ENCODE measurements around the gene OR1D5.

OR1D5 gene

DNA sequence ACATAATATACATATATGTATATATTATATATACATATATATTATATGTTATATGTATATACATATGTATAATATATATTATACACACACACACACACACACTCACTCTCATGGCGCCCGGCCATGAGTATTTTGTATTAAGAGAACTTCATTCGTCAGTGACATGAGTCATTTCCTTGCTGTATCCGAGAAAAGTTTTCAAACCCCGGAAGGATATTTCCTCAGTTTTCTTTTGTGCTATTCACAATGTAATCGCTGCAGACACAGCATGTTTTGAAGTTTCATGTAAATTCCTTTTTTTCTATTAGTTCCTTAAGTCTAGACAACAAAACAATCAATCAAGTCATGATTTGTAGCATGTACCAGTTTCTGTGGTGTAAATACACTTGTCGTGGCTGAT, 33.3 kb downstream of the OR1D5 start:
- Histone ChIP-seq H3K9ac (ENCODE audit: low read length) (no peak overlapping the region), H4K20me1 (ENCODE audit: insufficient read depth, low read length) (no peaks in the 10 kb centered on the region), H3K4me2 (ENCODE audit: low read length) (no peak overlapping the region), H3K27ac (ENCODE audit: low read depth, low read length, poor library complexity, severe bottlenecking) (no peak overlapping the region), H3F3A (ENCODE audit: insufficient read depth, low read length) (no peaks in the 10 kb centered on the region), H3K79me2 (ENCODE audit: insufficient read depth, low read length) (no peaks in the 10 kb centered on the region), H3K4me3 (ENCODE audit: low read depth, low read length, poor library complexity, severe bottlenecking) (no peak overlapping the region), H3K36me3 (ENCODE audit: insufficient read depth, low read length) (no peaks in the 10 kb centered on the region), H3K4me1 (ENCODE audit: insufficient read depth, low read length, severe bottlenecking) (no peaks in the 10 kb centered on the region), H2AFZ (ENCODE audit: low read length) (no peak overlapping the region), H3K9me3 (ENCODE audit: low read length) (no peaks in the 10 kb centered on the region), H3K9me2 (ENCODE audit: low read depth, low read length) (no peaks in the 10 kb centered on the region), H3K27me3 (ENCODE audit: insufficient read depth, low read length) (no peaks in the 10 kb centered on the region; the same call in 1 of the 2 replicates)
- TF ChIP-seq CTCF (IDR thresholded peaks at IDR 0.05; ENCODE audit: low read length) (no peak), EZH2 (IDR thresholded peaks at IDR 0.05; ENCODE audit: borderline replicate concordance, low read length) (no peak)

DNA sequence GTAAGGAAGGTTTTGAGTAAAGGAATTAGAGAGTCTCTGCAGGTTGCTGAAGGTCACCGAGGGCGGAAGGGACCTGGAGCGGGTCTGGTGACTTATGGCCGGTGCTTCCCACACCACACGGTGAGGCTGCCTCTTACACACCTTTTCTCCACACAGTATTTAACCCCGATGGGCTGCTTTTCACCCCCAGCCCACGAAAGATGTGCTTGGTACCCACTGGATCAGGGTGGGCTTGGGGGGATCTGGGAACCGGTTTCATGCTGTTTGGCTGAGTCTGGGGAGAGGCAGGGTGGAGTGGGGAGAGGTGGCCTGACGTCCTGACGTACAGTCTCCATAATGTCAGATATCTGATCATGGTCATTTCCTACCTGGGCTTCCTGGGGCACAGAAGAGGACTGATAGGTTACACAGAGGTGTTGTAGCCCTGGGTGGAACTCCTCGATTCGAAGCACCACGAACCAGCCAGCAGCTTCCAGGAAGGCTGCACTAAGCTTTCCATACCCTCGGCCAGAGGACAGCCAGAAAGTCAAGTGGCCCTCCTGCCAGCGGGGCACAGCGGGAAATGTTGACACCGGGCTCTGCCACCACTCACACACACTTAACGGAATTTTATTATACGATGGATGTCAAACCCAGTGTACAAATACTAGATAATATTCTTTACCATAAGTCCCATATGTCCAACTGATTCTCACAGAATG, 34.0 kb downstream of the OR1D5 start:
- H3K9ac ChIP-seq (ENCODE audit: low read length): no peak overlapping the region
- H2AFZ ChIP-seq (ENCODE audit: low read length): no peak overlapping the region
- no peaks in the 10 kb centered on the region for H4K20me1 ChIP-seq (ENCODE audit: insufficient read depth, low read length)
- no peak overlapping the region for H3K4me2 ChIP-seq (ENCODE audit: low read length)
- H3K4me3 ChIP-seq (ENCODE audit: low read depth, low read length, poor library complexity, severe bottlenecking): no peak overlapping the region
- H3K79me2 ChIP-seq (ENCODE audit: insufficient read depth, low read length): no peaks in the 10 kb centered on the region
- H3K9me3 ChIP-seq (ENCODE audit: low read length): no peaks in the 10 kb centered on the region
- no peak overlapping the region for H3K27ac ChIP-seq (ENCODE audit: low read depth, low read length, poor library complexity, severe bottlenecking)
- H3K9me2 ChIP-seq (ENCODE audit: low read depth, low read length): no peaks in the 10 kb centered on the region
- no peaks in the 10 kb centered on the region for H3F3A ChIP-seq (ENCODE audit: insufficient read depth, low read length)
- TF ChIP-seq EZH2 (IDR thresholded peaks at IDR 0.05; ENCODE audit: borderline replicate concordance, low read length) (no peak), CTCF (IDR thresholded peaks at IDR 0.05; ENCODE audit: low read length) (no peak)
- no peaks in the 10 kb centered on the region; the same call in 1 of the 2 replicates for H3K27me3 ChIP-seq (ENCODE audit: insufficient read depth, low read length)
- H3K36me3 ChIP-seq (ENCODE audit: insufficient read depth, low read length): no peaks in the 10 kb centered on the region
- no peaks in the 10 kb centered on the region for H3K4me1 ChIP-seq (ENCODE audit: insufficient read depth, low read length, severe bottlenecking)

GRCh38 chr17:3027786-3028532, 35.4 kb downstream of the OR1D5 start:
- no peak overlapping the region for H3K27ac ChIP-seq (ENCODE audit: low read depth, low read length, poor library complexity, severe bottlenecking)
- no peaks in the 10 kb centered on the region for H3K36me3 ChIP-seq (ENCODE audit: insufficient read depth, low read length)

More at GRCh38 chr17:3027786-3028532, 35.4 kb downstream of the OR1D5 start:
- Histone ChIP-seq H3K27me3 (ENCODE audit: insufficient read depth, low read length) (peaks cover 3% of the 10 kb centered on the region; the same call in 1 of the 2 replicates), H3K9me2 (ENCODE audit: low read depth, low read length) (no peaks in the 10 kb centered on the region), H4K20me1 (ENCODE audit: insufficient read depth, low read length) (no peaks in the 10 kb centered on the region), H3F3A (ENCODE audit: insufficient read depth, low read length) (no peaks in the 10 kb centered on the region), H3K79me2 (ENCODE audit: insufficient read depth, low read length) (no peaks in the 10 kb centered on the region), H3K4me2 (ENCODE audit: low read length) (no peak overlapping the region), H3K9ac (ENCODE audit: low read length) (no peak overlapping the region), H2AFZ (ENCODE audit: low read length) (no peak overlapping the region), H3K4me3 (ENCODE audit: low read depth, low read length, poor library complexity, severe bottlenecking) (no peak overlapping the region), H3K4me1 (ENCODE audit: insufficient read depth, low read length, severe bottlenecking) (no peaks in the 10 kb centered on the region), H3K9me3 (ENCODE audit: low read length) (no peaks in the 10 kb centered on the region)
- TF ChIP-seq EZH2 (IDR thresholded peaks at IDR 0.05; ENCODE audit: borderline replicate concordance, low read length) (no peak), CTCF (IDR thresholded peaks at IDR 0.05; ENCODE audit: low read length) (no peak)

Data from OCI-LY1 (cell line).